ENCODE measurements around the gene SLC29A2. TPM values are rescaled to one million over a fixed set of nuclear protein-coding genes. Genes with fewer than 3 reads are reported as not detected.

The SLC29A2 gene
- polyA plus RNA-seq, 1 of the 3 experiments (the other 2 are of a cell fraction): 3.2 TPM

DNA sequence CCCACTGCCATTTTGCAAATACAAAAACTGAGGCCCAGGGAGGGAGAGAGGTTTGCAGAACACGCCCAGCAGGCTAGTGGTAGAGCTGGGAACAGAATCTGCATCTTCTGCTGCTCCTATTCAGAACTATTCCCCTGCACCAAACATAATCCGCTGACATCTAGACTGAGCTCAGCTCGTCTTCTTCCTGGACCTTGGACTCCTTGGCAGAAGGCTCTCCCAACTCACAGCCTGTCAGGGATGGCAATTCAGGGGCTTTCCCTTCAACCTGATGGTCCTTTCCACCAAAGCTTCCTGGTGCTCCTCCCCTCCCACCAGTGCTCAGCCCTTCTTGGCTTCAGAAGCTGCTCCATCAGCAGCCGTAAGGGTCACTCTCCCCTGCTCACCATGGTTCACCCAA, 39.8 kb upstream of the SLC29A2 start:
- Histone ChIP-seq H3K4me2 (no peak overlapping the region), H3K27me3 (ENCODE audit: insufficient read depth) (peaks cover 26% of the 10 kb centered on the region; the same call in 1 of the 2 replicates), H2AFZ (ENCODE audit: low read depth) (no peak overlapping the region), H4K20me1 (ENCODE audit: insufficient read depth) (no peaks in the 10 kb centered on the region), H3K79me2 (ENCODE audit: insufficient read depth) (no peaks in the 10 kb centered on the region), H3K9me2 (no peaks in the 10 kb centered on the region), H3K36me3 (replicated peaks in 1 of 2; ENCODE audit: control insufficient read depth in 1 of 2, insufficient read depth in 2 of 2, low read length in 1 of 2) (no peaks in the 10 kb centered on the region), H3K4me3 (ENCODE audit: low read depth in 2 of 2, low read length in 1 of 2) (no peak overlapping the region), H3K9ac (no peak overlapping the region), H3F3A (replicated peaks; ENCODE audit: insufficient read depth) (no peaks in the 10 kb centered on the region), H3K27ac (ENCODE audit: low read depth in 2 of 2, low read length in 1 of 2) (no peak overlapping the region), H3K9me3 (no peaks in the 10 kb centered on the region), H3K4me1 (ENCODE audit: control insufficient read depth in 1 of 2, insufficient read depth in 2 of 2, low read depth in 1 of 2, low read length in 1 of 2) (peaks cover 0 to 3% of the 10 kb centered on the region in 2 experiments; a peak in 1 of 4 replicates)
- TF ChIP-seq NRF1 (IDR thresholded peaks at IDR 0.05; ENCODE audit: low read depth, low read length) (no peak), TCF12 (IDR thresholded peaks at IDR 0.05) (no peak), SIN3A (IDR thresholded peaks at IDR 0.05; ENCODE audit: borderline replicate concordance, low read depth, low read length) (no peak), FOXJ3 (CRISPR knock-in tag; IDR thresholded peaks at IDR 0.05) (no peak), RXRA (IDR thresholded peaks at IDR 0.05; ENCODE audit: borderline replicate concordance, low read depth) (no peak), GABPA (IDR thresholded peaks at IDR 0.05; ENCODE audit: low read depth) (no peak), RFX5 (IDR thresholded peaks at IDR 0.05; ENCODE audit: low read length) (no peak), SMC3 (IDR thresholded peaks at IDR 0.05; ENCODE audit: low read depth, low read length) (no peak), FOSL2 (IDR thresholded peaks at IDR 0.05; ENCODE audit: borderline replicate concordance, low read depth) (no peak), EP300 (IDR thresholded peaks at IDR 0.05; ENCODE audit: borderline replicate concordance in 1 of 2, low read depth in 1 of 2, low read length in 1 of 2) (no peak), NFIC (IDR thresholded peaks at IDR 0.05; ENCODE audit: borderline replicate concordance) (no peak), EZH2phosphoT487 (IDR thresholded peaks at IDR 0.05; ENCODE audit: borderline replicate concordance, low read depth) (no peak), MXI1 (IDR thresholded peaks at IDR 0.05; ENCODE audit: low read depth, low read length) (no peak)
- TF ChIP-seq, protein P1, sequence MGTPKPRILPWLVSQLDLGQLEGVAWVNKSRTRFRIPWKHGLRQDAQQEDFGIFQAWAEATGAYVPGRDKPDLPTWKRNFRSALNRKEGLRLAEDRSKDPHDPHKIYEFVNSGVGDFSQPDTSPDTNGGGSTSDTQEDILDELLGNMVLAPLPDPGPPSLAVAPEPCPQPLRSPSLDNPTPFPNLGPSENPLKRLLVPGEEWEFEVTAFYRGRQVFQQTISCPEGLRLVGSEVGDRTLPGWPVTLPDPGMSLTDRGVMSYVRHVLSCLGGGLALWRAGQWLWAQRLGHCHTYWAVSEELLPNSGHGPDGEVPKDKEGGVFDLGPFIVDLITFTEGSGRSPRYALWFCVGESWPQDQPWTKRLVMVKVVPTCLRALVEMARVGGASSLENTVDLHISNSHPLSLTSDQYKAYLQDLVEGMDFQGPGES (IDR thresholded peaks at IDR 0.05; ENCODE audit: low read depth, low read length): no peak
- TF ChIP-seq, protein P2, sequence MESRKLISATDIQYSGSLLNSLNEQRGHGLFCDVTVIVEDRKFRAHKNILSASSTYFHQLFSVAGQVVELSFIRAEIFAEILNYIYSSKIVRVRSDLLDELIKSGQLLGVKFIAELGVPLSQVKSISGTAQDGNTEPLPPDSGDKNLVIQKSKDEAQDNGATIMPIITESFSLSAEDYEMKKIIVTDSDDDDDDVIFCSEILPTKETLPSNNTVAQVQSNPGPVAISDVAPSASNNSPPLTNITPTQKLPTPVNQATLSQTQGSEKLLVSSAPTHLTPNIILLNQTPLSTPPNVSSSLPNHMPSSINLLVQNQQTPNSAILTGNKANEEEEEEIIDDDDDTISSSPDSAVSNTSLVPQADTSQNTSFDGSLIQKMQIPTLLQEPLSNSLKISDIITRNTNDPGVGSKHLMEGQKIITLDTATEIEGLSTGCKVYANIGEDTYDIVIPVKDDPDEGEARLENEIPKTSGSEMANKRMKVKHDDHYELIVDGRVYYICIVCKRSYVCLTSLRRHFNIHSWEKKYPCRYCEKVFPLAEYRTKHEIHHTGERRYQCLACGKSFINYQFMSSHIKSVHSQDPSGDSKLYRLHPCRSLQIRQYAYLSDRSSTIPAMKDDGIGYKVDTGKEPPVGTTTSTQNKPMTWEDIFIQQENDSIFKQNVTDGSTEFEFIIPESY (IDR thresholded peaks at IDR 0.05; ENCODE audit: borderline replicate concordance, low read depth): no peak
- TF ChIP-seq, protein P3, sequence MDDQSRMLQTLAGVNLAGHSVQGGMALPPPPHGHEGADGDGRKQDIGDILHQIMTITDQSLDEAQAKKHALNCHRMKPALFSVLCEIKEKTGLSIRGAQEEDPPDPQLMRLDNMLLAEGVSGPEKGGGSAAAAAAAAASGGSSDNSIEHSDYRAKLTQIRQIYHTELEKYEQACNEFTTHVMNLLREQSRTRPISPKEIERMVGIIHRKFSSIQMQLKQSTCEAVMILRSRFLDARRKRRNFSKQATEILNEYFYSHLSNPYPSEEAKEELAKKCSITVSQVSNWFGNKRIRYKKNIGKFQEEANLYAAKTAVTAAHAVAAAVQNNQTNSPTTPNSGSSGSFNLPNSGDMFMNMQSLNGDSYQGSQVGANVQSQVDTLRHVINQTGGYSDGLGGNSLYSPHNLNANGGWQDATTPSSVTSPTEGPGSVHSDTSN (IDR thresholded peaks at IDR 0.05): no peak
- TF ChIP-seq, protein P4, sequence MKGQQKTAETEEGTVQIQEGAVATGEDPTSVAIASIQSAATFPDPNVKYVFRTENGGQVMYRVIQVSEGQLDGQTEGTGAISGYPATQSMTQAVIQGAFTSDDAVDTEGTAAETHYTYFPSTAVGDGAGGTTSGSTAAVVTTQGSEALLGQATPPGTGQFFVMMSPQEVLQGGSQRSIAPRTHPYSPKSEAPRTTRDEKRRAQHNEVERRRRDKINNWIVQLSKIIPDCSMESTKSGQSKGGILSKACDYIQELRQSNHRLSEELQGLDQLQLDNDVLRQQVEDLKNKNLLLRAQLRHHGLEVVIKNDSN (IDR thresholded peaks at IDR 0.05; ENCODE audit: borderline replicate concordance, low read depth): no peak
- TF ChIP-seq, protein P5, sequence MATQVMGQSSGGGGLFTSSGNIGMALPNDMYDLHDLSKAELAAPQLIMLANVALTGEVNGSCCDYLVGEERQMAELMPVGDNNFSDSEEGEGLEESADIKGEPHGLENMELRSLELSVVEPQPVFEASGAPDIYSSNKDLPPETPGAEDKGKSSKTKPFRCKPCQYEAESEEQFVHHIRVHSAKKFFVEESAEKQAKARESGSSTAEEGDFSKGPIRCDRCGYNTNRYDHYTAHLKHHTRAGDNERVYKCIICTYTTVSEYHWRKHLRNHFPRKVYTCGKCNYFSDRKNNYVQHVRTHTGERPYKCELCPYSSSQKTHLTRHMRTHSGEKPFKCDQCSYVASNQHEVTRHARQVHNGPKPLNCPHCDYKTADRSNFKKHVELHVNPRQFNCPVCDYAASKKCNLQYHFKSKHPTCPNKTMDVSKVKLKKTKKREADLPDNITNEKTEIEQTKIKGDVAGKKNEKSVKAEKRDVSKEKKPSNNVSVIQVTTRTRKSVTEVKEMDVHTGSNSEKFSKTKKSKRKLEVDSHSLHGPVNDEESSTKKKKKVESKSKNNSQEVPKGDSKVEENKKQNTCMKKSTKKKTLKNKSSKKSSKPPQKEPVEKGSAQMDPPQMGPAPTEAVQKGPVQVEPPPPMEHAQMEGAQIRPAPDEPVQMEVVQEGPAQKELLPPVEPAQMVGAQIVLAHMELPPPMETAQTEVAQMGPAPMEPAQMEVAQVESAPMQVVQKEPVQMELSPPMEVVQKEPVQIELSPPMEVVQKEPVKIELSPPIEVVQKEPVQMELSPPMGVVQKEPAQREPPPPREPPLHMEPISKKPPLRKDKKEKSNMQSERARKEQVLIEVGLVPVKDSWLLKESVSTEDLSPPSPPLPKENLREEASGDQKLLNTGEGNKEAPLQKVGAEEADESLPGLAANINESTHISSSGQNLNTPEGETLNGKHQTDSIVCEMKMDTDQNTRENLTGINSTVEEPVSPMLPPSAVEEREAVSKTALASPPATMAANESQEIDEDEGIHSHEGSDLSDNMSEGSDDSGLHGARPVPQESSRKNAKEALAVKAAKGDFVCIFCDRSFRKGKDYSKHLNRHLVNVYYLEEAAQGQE (IDR thresholded peaks at IDR 0.05; ENCODE audit: low read depth, low read length): no peak
- TF ChIP-seq, protein P6, sequence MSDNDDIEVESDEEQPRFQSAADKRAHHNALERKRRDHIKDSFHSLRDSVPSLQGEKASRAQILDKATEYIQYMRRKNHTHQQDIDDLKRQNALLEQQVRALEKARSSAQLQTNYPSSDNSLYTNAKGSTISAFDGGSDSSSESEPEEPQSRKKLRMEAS (IDR thresholded peaks at IDR 0.05; ENCODE audit: low read depth): no peak
- TF ChIP-seq, protein P7, sequence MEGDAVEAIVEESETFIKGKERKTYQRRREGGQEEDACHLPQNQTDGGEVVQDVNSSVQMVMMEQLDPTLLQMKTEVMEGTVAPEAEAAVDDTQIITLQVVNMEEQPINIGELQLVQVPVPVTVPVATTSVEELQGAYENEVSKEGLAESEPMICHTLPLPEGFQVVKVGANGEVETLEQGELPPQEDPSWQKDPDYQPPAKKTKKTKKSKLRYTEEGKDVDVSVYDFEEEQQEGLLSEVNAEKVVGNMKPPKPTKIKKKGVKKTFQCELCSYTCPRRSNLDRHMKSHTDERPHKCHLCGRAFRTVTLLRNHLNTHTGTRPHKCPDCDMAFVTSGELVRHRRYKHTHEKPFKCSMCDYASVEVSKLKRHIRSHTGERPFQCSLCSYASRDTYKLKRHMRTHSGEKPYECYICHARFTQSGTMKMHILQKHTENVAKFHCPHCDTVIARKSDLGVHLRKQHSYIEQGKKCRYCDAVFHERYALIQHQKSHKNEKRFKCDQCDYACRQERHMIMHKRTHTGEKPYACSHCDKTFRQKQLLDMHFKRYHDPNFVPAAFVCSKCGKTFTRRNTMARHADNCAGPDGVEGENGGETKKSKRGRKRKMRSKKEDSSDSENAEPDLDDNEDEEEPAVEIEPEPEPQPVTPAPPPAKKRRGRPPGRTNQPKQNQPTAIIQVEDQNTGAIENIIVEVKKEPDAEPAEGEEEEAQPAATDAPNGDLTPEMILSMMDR (IDR thresholded peaks at IDR 0.05): no peak
- POLR2A ChIA-PET: interaction anchor here (1.0 kb wide), 1 partner anchor 9 kb away, joined by 4 read pairs; the partner anchor contains the start of gene NPAS4
- 71% methylated on average over 4 of the region's 4 CpGs for WGBS (ENCODE audit: low lambda C conversion rate)
- CTCF ChIA-PET: interaction anchor here (1.0 to 17.9 kb wide), 6 partner anchors 9 to 423 kb away, joined by 3 to 617 read pairs (median 4); partner anchors contain the start of genes MRPL11 and NPAS4
- no peak for DNase-seq

Data from SK-N-SH (cell line).